CD14-positive monocyte (primary cell): ENCODE data around the gene COL13A1. TPM values are rescaled to one million over a fixed set of nuclear protein-coding genes. Genes with fewer than 3 reads are reported as not detected.

Experiments
- DNase-seq, 3 donors: peaks; one replicate each; pipeline ENCODE4 v3.0.0-alpha.2; 2011 to 2022
- H2AFZ ChIP-seq: 2 replicates; pipeline ENCODE4 v1.6.0; 2012; ENCODE audit warnings: mild to moderate bottlenecking, low read depth, low read length, inconsistent platforms; ENCODE audit not compliant: insufficient read depth, poor library complexity, severe bottlenecking
- H3K27ac ChIP-seq, 2 donors: 1 replicate in 1 of 2; 2 replicates in 1 of 2; pipeline ENCODE4 v1.5.1; 2012 to 2013; ENCODE audit warnings: low read length in 2 of 2, control low read depth in 1 of 2, inconsistent platforms in 1 of 2, low read depth in 1 of 2, mild to moderate bottlenecking in 1 of 2
- H3K27me3 ChIP-seq, 2 donors: one replicate each; pipeline versions ENCODE4 v1.6.0 to v1.6.1; 2011 to 2013; ENCODE audit warnings: low read length in 2 of 2; ENCODE audit not compliant: control insufficient read depth in 2 of 2, insufficient read depth in 2 of 2
- H3K36me3 ChIP-seq, 2 donors: replicated peaks in 1 of 2; 1 replicate in 1 of 2; 2 replicates in 1 of 2; pipeline versions ENCODE4 v1.5.1 to v1.6.1; 2012 to 2013; ENCODE audit warnings: low read length in 2 of 2, control low read depth in 1 of 2, inconsistent platforms in 1 of 2, mild to moderate bottlenecking in 1 of 2; ENCODE audit not compliant: insufficient read depth in 2 of 2, control insufficient read depth in 1 of 2
- H3K4me1 ChIP-seq, 2 donors: 1 replicate in 1 of 2; 2 replicates in 1 of 2; pipeline versions ENCODE4 v1.5.1 to v1.6.1; 2012 to 2013; ENCODE audit warnings: low read length in 2 of 2, control low read depth in 1 of 2, inconsistent platforms in 1 of 2, mild to moderate bottlenecking in 1 of 2, moderate library complexity in 1 of 2; ENCODE audit not compliant: insufficient read depth in 2 of 2, control insufficient read depth in 1 of 2
- H3K4me2 ChIP-seq: replicated peaks from 2 replicates; pipeline ENCODE3; 2012; ENCODE audit warnings: low read length, moderate library complexity, mild to moderate bottlenecking; ENCODE audit not compliant: poor library complexity, severe bottlenecking; ENCODE audit errors: extremely low read depth
- H3K4me3 ChIP-seq, 3 experiments: fragments of 200-600 bp in 1 of 3; sonication (generic) in 1 of 3; replicated peaks in 1 of 3; 1 replicate in 2 of 3; 2 replicates in 1 of 3; pipeline ENCODE4 v1.5.1; 2011 to 2013; ENCODE audit warnings: low read length in 3 of 3, mild to moderate bottlenecking in 3 of 3, control low read depth in 2 of 3, low read depth in 2 of 3, inconsistent platforms in 1 of 3, moderate library complexity in 1 of 3
- H3K79me2 ChIP-seq: 2 replicates; pipeline ENCODE4 v1.6.0; 2012; ENCODE audit warnings: mild to moderate bottlenecking, control low read depth, inconsistent platforms, low read length, moderate library complexity; ENCODE audit not compliant: insufficient read depth
- H3K9ac ChIP-seq: 2 replicates; pipeline ENCODE4 v1.6.0; 2017; ENCODE audit warnings: low read length, mild to moderate bottlenecking; ENCODE audit not compliant: insufficient read depth, poor library complexity, severe bottlenecking
- H3K9me3 ChIP-seq, 2 donors: replicated peaks in 1 of 2; 1 replicate in 1 of 2; 2 replicates in 1 of 2; pipeline versions ENCODE4 v1.5.1 to v1.6.1; 2012 to 2013; ENCODE audit warnings: low read length in 2 of 2, control low read depth in 1 of 2; ENCODE audit not compliant: control insufficient read depth in 1 of 2, insufficient read depth in 1 of 2
- H4K20me1 ChIP-seq: 2 replicates; pipeline ENCODE4 v1.6.0; 2012; ENCODE audit warnings: mild to moderate bottlenecking, low read length, control low read depth, moderate library complexity; ENCODE audit not compliant: insufficient read depth
- H3K27ac Mint-ChIP-seq, 7 donors: one replicate each; pipeline ENCODE4 v1.8.0; 2020; ENCODE audit warnings: mild to moderate bottlenecking in 7 of 7, mixed read lengths in 7 of 7, moderate library complexity in 6 of 7, inconsistent platforms in 2 of 7
- H3K27me3 Mint-ChIP-seq, 3 donors: one replicate each; pipeline ENCODE4 v1.8.0; 2021 to 2022; ENCODE audit warnings: low read depth in 3 of 3, mild to moderate bottlenecking in 3 of 3, mixed read lengths in 3 of 3, moderate library complexity in 3 of 3, inconsistent platforms in 1 of 3
- H3K36me3 Mint-ChIP-seq, 2 donors: one replicate each; pipeline ENCODE4 v1.8.0; 2020; ENCODE audit warnings: mixed read lengths in 2 of 2, inconsistent platforms in 1 of 2, mild to moderate bottlenecking in 1 of 2
- H3K4me1 Mint-ChIP-seq: one replicate; pipeline ENCODE4 v1.8.0; 2020; ENCODE audit warnings: mild to moderate bottlenecking, mixed read lengths
- H3K4me3 Mint-ChIP-seq, 2 donors: one replicate each; pipeline ENCODE4 v1.8.0; 2020; ENCODE audit warnings: mild to moderate bottlenecking in 2 of 2, mixed read lengths in 2 of 2, moderate library complexity in 1 of 2
- H3K9me3 Mint-ChIP-seq, 7 donors: one replicate each; pipeline ENCODE4 v1.8.0; 2020 to 2022; ENCODE audit warnings: mixed read lengths in 7 of 7, mild to moderate bottlenecking in 6 of 7, moderate library complexity in 6 of 7, inconsistent platforms in 2 of 7
- CTCF ChIP-seq: fragments of 200-600 bp; IDR thresholded peaks from one replicate; pipeline ENCODE4 v1.8.0; 2022; ENCODE audit warnings: antibody characterized with exemption, mild to moderate bottlenecking
- WGBS: methylation state at CpG from one replicate; pipeline ENCODE4 v1.1.5; 2013; ENCODE audit warnings: missing lambda C conversion rate; ENCODE audit not compliant: insufficient coverage; 5-methylcytosine and 5-hydroxymethylcytosine counted together
- intact Hi-C, 2 donors: fragments of 100-400 bp; cut with micrococcal nuclease; formaldehyde crosslinking; loops; one replicate each; pipeline versions ENCODE4 v1.15.0 to v1.15.1; 2023
- polyA plus RNA-seq, 3 donors: library from polyadenylated mRNA; depleted of rRNA in 1 of 3; unstranded in 2 of 3; stranded (reverse) in 1 of 3; fragments of 300-500 nt in 2 of 3; fragments of >200 nt in 1 of 3; fragmentation: Illumina TruSeq in 2 of 3; gene quantifications; 1 replicate in 2 of 3; 2 replicates in 1 of 3; pipeline ENCODE4 v1.2.3, GENCODE V29; 2012 to 2021

Gene COL13A1
- polyA plus RNA-seq, 3 donors, result not detected

DNA sequence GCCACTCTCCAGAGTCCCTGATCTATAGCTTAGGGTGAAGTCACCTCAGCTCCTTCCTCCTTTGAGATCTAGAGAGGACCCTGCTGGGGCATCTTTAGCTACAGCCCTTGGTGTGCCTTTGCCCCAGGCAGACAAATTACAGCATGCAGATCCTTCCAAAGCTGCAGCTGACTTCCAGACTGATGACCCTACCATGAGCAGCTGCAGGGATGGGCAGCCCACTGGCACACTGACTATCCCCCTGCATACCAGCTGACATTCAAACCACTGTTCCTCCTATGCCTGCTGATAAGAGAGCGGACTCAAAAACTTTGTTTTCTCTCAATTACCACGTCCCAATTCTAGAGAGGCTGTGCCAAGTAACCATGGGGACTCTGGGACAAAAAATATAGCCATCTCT lies 70.6 kb downstream of the COL13A1 start:
- Histone ChIP-seq H3K27me3 (no peaks in the 10 kb centered on the region), H2AFZ (no peak overlapping the region), H3K27ac (no peak overlapping the region), H3K9ac (no peak overlapping the region), H3K4me1 (no peaks in the 10 kb centered on the region), H4K20me1 (no peaks in the 10 kb centered on the region), H3K9me3 (no peaks in the 10 kb centered on the region), H3K36me3 (no peaks in the 10 kb centered on the region), H3K4me3 (no peak overlapping the region), H3K4me2 (no peak overlapping the region), H3K79me2 (no peaks in the 10 kb centered on the region)
- H3K27ac Mint-ChIP-seq, result no peak overlapping the region
- H3K4me1 Mint-ChIP-seq, result peaks cover 2% of the 10 kb centered on the region
- no peak overlapping the region for H3K4me3 Mint-ChIP-seq
- peaks cover 0 to 1% (median 0%) of the 10 kb centered on the region in 7 donors for H3K9me3 Mint-ChIP-seq
- TF ChIP-seq CTCF, result no peak
- H3K36me3 Mint-ChIP-seq, result no peaks in the 10 kb centered on the region
- peaks cover 5 to 12% (median 7%) of the 10 kb centered on the region in 3 donors for H3K27me3 Mint-ChIP-seq
- 100% methylated on average over 1 of the region's 2 CpGs for WGBS
- intact Hi-C loops, result no loop called here
- DNase-seq, result no peak

- Histone ChIP-seq H3K4me1 (no peaks in the 10 kb centered on the region), H3K27ac (no peak overlapping the region), H4K20me1 (no peaks in the 10 kb centered on the region), H3K4me2 (no peak overlapping the region), H3K79me2 (no peaks in the 10 kb centered on the region), H3K36me3 (no peaks in the 10 kb centered on the region), H3K27me3 (no peaks in the 10 kb centered on the region), H3K9ac (no peak overlapping the region), H2AFZ (no peak overlapping the region), H3K4me3 (no peak overlapping the region), H3K9me3 (no peaks in the 10 kb centered on the region)
- Mint-ChIP-seq H3K27me3 (peaks cover 5 to 12% (median 5%) of the 10 kb centered on the region in 3 donors), H3K9me3 (no peaks in the 10 kb centered on the region), H3K36me3 (no peaks in the 10 kb centered on the region), H3K4me3 (no peak overlapping the region), H3K27ac (no peak overlapping the region), H3K4me1 (peaks cover 2% of the 10 kb centered on the region)
- no peak for DNase-seq
- no peak for TF ChIP-seq CTCF
- intact Hi-C loops, result no loop called here
- WGBS, result 100% methylated on average over 1 of the region's 4 CpGs
Measured at GRCh38 chr10:69873135-69873639, 71.5 kb downstream of the COL13A1 start.
